Right lobe of liver (tissue), 4 donors: ENCODE results near the gene CPTP.

ENCODE experiments used
- CTCF ChIP-seq, 4 donors: fragments of 200-600 bp in 3 of 4; fragments of 450-650 bp in 1 of 4; IDR thresholded peaks; one replicate each; pipeline versions ENCODE4 v1.5.1 to v1.8.0; 2016 to 2022; ENCODE audit warnings: antibody characterized with exemption in 4 of 4, mild to moderate bottlenecking in 2 of 4
- POLR2A ChIP-seq: fragments of 450-650 bp; IDR thresholded peaks from one replicate; pipeline ENCODE4 v1.6.1; 2017; ENCODE audit warnings: antibody characterized with exemption, mild to moderate bottlenecking
- donor health status: DM: no; HTN: no; CAD: no.
- donor health status: DM: no; HTN: no; CAD: no.
- donor health status: DM: no; HTN: yes; CAD: no.

- TF ChIP-seq CTCF (IDR thresholded peaks at IDR 0.05), result no peak
- no peak for TF ChIP-seq POLR2A
Observed at GRCh38 chr1:1359308-1359663, 34.7 kb downstream of the CPTP start.
